RWPE2 (cell line): ENCODE measurements around the gene HHATL.

Source experiments
- ATAC-seq: fragments of 200-7000 bp; cut with Tn5 transposase; 3 replicates; pipeline ENCODE4 v1.9.1; 2021; ENCODE audit warnings: low read depth
- DNase-seq: peaks from one replicate; pipeline ENCODE4 v3.0.0-alpha.2; 2020; ENCODE audit warnings: low spot score
- H3K27ac ChIP-seq: fragments of 450-650 bp; 2 replicates; pipeline ENCODE4 v1.5.1; 2017; ENCODE audit warnings: mild to moderate bottlenecking; ENCODE audit not compliant: poor library complexity, severe bottlenecking
- H3K27me3 ChIP-seq: fragments of 250-450 bp; sonication (Bioruptor Pico); 2 replicates; pipeline ENCODE4 v1.5.1; 2021; ENCODE audit warnings: mild to moderate bottlenecking, moderate library complexity; ENCODE audit not compliant: insufficient read depth, poor library complexity, severe bottlenecking
- H3K36me3 ChIP-seq: fragments of 250-450 bp; sonication (Bioruptor Pico); 2 replicates; pipeline ENCODE4 v1.5.1; 2020; ENCODE audit warnings: low read depth, mild to moderate bottlenecking, moderate library complexity
- H3K4me1 ChIP-seq: fragments of 250-450 bp; sonication (Bioruptor Pico); 2 replicates; pipeline ENCODE4 v1.5.1; 2021; ENCODE audit warnings: mild to moderate bottlenecking, moderate library complexity; ENCODE audit not compliant: insufficient read depth, poor library complexity, severe bottlenecking
- H3K4me3 ChIP-seq: fragments of 250-450 bp; sonication (Bioruptor Pico); 2 replicates; pipeline ENCODE4 v1.5.1; 2021; ENCODE audit warnings: mild to moderate bottlenecking, moderate library complexity; ENCODE audit not compliant: severe bottlenecking
- H3K9me3 ChIP-seq: fragments of 250-450 bp; sonication (Bioruptor Pico); 2 replicates; pipeline ENCODE4 v1.5.1; 2021; ENCODE audit warnings: mild to moderate bottlenecking, moderate library complexity; ENCODE audit not compliant: severe bottlenecking
- TF ChIP-seq, protein P1 (sequence below): fragments of 450-650 bp; IDR thresholded peaks from one replicate; pipeline ENCODE4 v1.5.1; 2017; ENCODE audit warnings: mild to moderate bottlenecking, moderate library complexity; ENCODE audit not compliant: poor library complexity, severe bottlenecking

Gene HHATL

DNA sequence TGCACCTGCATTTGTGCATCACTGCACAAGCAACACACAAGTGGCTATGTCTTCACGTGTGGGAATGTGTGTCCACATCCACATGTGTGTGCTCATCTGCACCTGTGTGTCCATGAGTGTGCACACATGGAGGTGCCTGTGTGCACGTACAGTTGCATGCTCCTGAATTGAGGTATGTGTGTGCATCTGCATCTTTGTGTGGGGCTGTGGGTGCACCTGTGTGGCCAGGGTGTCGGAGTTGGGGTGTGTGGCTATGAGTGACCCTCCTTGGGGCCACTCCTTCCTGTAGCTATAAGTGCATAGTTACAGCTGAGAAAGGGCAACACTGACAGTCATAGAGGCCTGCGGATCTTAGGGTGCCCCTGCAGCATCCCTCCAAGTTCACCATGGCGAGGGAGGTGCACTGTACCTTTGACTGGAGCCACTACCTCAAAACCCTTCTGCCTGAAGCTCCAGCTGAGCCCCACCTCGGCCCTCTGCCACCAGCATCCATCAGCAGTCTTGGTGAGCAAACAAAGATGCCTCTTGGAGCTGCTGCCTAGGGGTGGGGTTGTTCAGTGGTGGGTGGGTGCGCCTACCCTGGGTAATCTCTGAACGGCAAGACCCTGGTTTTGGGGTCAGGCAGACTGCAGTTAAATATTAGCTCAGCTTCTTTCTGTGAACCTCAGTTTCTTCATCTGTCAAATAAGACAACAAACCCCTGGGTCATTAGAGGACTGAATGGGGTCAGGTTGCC, 5.2 kb upstream of the HHATL start:
- no peak overlapping the region for H3K27ac ChIP-seq
- no peaks in the 10 kb centered on the region for H3K4me1 ChIP-seq
- H3K4me3 ChIP-seq: no peak overlapping the region
- no peak for ATAC-seq
- no peaks in the 10 kb centered on the region for H3K27me3 ChIP-seq
- H3K36me3 ChIP-seq: no peaks in the 10 kb centered on the region
- TF ChIP-seq, protein P1, sequence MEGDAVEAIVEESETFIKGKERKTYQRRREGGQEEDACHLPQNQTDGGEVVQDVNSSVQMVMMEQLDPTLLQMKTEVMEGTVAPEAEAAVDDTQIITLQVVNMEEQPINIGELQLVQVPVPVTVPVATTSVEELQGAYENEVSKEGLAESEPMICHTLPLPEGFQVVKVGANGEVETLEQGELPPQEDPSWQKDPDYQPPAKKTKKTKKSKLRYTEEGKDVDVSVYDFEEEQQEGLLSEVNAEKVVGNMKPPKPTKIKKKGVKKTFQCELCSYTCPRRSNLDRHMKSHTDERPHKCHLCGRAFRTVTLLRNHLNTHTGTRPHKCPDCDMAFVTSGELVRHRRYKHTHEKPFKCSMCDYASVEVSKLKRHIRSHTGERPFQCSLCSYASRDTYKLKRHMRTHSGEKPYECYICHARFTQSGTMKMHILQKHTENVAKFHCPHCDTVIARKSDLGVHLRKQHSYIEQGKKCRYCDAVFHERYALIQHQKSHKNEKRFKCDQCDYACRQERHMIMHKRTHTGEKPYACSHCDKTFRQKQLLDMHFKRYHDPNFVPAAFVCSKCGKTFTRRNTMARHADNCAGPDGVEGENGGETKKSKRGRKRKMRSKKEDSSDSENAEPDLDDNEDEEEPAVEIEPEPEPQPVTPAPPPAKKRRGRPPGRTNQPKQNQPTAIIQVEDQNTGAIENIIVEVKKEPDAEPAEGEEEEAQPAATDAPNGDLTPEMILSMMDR: no peak
- no peak for DNase-seq
- no peaks in the 10 kb centered on the region for H3K9me3 ChIP-seq

DNA sequence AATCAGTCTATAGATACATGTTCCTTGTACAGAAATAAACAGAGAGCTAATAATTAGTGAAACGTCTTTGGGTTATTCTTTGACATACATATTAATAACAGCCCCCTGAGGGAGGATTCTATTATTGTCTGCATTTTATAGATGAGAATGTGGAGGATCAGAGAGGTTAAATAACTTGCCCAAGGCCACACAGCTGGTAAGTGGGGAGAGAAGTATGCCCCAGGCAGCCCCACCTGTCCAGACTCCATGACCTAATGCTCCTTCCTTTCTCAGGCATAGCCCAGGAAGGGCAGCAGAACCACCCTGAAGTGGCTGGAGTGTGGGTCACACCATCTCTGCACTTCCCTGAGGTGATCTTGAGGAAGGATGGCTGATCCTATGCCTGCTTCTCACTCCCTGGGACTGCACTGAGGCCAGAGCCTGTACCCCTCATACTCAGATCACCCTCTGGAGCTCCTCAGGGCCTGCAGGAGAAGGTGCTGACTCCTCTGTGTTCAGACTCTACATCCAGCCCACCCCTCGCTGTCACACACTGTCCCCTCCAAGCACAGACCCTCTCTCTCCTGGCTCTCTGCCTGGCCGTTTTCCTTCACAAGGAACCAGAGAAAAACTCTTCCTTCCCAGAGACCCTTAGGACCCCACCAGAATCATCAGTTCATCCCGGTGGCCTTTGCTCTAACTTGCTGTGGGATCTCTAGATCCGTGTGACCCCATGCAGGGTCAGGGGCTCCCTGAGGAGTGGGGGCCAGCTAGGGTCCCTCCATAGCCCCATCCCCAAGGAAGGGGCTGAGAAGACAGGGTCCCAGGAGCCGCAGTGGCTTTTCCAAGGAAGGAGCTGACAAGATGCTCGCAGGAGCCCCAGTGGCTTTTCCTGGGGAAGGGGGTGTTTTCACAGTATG, 4.4 kb upstream of the HHATL start:
- ATAC-seq (no peak), DNase-seq (no peak)
- H3K27ac ChIP-seq: no peak overlapping the region
- H3K4me1 ChIP-seq: no peaks in the 10 kb centered on the region
- H3K4me3 ChIP-seq: no peak overlapping the region
- TF ChIP-seq, protein P1: no peak
- H3K9me3 ChIP-seq: no peaks in the 10 kb centered on the region
- H3K27me3 ChIP-seq: no peaks in the 10 kb centered on the region
- no peaks in the 10 kb centered on the region for H3K36me3 ChIP-seq

DNA sequence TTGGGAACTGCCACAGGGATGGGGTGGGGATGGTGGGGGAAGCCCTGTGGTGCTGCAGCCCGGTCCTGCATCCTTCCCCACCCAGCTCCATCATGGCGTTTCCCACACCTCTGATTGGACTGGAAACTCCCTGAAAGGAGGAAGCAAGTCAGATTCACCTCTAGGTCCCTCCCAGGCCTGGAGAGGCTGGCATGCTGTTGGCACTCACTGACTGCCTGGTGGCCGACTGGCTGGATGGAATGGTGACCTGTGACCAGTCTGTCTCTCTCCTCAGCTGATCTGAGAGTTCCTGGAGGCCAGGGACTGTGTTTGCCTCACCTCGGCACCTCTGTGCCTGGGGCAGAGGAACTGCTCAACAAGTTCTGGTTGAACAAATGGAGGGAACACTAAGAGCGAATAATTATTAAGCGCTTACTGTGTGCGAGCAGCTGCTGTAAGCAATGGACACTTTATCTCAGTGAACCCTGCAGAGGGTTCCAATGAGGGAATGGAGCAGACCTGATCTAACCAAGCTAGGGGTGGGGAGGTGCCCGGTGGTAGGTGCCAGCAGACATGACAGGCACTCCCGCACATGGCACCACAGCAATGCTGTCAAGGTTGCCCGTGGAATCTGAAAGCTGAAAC, 3.5 kb upstream of the HHATL start:
- Histone ChIP-seq H3K4me3 (no peak overlapping the region), H3K9me3 (no peaks in the 10 kb centered on the region), H3K27me3 (no peaks in the 10 kb centered on the region), H3K36me3 (no peaks in the 10 kb centered on the region), H3K27ac (no peak overlapping the region), H3K4me1 (no peaks in the 10 kb centered on the region)
- DNase-seq (no peak), ATAC-seq (no peak)
- TF ChIP-seq, protein P1: no peak

DNA sequence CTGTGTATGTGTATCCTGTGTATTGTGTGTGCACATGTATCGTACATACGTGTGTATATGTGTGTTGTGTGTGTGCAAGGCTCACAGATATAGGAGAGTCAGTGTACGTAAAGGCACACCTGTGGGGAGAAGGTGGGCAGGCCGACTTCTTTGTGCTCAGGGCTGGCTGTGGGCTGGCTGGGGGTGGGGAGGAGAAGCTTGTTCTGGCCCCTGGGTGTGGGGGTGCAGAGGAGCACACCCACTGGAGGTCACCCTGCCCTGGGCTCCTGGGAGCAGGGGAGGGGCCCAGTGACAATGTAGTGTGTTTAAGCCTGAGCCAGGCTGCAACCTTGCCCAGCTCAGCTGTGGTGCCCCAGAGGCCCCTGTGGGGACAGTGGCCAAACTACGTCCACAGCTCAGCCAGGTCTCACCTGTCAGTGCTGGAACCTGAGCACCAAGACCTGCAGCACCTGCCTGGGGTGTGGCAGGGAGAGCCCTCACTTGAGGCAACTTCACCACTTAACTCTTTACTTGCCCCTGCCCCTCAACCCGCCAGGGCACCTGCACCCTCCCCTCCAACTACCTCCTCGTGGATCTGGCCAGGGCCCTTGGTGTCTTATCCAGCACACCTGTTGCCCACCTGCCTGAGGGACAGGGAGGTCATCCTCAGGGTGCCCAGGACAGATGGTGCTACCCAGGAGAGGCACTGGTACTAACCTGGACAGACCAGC, 2.6 kb upstream of the HHATL start:
- no peak for DNase-seq
- H3K4me3 ChIP-seq: no peak overlapping the region
- TF ChIP-seq, protein P1: no peak

More for the DNA sequence above, 2.6 kb upstream of the HHATL start:
- Histone ChIP-seq H3K27me3 (no peaks in the 10 kb centered on the region), H3K27ac (no peak overlapping the region), H3K4me1 (no peaks in the 10 kb centered on the region), H3K36me3 (no peaks in the 10 kb centered on the region), H3K9me3 (no peaks in the 10 kb centered on the region)
- no peak for ATAC-seq
